Measurements from ENCODE around the gene ITGA3.
A peak's percentile ranks its signal among the peaks of the same experiment; 100 is the strongest.

The ITGA3 gene

DNA sequence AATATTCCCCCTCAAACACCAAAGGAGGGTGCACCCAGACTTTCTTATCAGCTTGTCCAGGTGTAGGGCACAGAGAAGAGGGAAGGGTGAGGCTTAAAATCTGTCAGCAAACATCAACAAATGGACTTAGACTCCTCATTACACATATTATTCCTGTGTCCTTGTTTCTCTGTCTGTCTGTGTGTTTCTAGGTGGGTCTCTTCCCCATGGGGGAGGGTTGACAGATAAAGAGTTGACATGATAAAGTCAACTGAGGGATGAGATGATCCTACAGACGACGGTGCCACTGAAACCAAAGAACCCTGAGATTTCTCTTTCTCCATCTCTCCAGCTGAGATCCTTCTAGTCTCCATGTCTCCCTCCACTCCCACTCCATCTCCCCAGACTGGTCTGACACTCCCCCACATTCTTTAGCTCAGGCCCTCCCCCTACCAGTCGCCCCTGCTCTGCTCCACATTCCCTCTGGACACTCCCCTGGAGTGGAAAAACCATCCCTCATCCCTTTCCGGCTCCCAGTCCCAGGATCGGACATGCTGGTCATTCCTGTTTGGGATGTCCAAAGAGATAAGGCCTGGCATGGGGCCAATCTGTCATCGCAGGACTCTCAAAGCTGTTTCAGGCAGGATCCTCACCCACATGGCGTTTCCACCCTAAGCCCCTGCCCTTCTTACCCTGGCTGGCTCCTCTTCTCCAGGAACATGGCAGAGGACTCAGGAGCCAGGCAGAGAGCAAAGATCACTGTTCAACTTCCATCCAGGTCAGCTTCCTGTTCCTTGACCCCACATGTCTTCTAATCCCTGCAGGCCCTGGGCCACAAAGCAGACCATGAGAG lies 2.9 kb upstream of the ITGA3 start:
- DNase-seq (ENCODE audit: low spot score) = no peak

DNA sequence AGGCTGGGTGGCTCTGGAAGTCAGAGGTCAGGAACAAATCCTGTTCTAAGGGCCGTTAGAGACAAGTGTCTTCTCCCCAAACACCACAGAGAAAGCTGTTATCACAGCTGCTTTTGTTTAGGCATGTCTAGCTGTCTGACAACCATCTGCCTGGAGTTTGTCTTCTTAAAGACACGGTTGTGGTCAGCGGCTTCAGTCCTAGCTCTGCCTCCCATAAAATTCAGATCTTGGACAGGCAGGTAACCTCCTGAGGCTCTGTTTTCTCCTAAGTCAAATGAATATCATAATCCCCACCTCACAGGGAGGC lies 2.3 kb upstream of the ITGA3 start:
- DNase-seq (ENCODE audit: low spot score) = no peak

DNA sequence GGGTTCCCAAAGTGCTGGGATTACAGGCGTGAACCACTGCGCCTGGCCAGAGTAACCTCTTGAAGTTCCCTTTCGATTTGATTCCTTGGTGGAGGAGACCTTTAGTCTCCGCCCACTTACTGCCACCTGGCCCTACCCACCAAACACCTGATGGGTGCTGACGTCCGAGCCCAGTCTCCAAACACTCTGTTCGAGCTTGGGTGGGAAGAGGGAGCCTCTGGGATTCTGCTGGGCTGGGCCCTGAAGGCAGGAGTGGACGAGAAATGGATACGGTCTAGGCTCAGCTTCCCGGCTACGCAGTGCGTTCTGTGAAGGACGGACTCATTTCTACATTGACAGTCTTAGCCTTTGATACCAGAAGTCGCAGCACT lies 870 bp upstream of the ITGA3 start:
- peak; percentile 96 for DNase-seq (ENCODE audit: low spot score)

DNA sequence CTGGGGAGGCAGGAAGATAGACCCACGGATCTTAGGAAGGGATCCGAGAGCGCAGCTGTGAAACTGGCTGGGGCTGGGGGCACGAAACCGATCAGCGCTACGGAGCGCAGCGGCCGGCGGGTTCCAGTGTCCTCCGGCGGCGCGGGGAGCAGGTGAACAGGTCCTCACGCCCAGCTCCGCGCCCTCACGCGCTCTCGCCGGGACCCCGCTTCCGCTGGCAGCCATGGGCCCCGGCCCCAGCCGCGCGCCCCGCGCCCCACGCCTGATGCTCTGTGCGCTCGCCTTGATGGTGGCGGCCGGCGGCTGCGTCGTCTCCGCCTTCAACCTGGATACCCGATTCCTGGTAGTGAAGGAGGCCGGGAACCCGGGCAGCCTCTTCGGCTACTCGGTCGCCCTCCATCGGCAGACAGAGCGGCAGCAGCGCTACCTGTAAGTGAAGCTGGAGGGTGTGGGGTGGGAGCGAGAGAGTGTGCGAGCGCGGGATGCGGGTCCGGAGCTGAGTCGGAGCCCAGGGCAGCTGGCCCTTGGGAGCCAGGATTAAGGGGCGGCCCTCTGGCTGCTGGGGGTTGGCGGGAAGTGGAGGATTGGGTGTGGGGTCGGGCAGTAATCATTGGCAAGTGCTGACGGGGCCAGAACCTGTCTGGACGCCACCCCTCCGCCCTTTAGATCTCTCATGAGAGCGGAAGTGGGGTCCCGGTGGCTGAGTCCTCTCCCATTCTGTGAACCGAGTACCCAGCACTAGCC lies 479 bp downstream of the ITGA3 start:
- peak; percentile 70 for DNase-seq (ENCODE audit: low spot score)

- peak; percentile 56 for DNase-seq (ENCODE audit: low spot score)
These were observed 1.0 kb downstream of the ITGA3 start for GRCh38 chr17:50056961-50057330.

- DNase-seq (ENCODE audit: low spot score) = no peak
These were observed 1.6 kb downstream of the ITGA3 start for GRCh38 chr17:50057521-50057991.

GRCh38 chr17:50058296-50058953 lies 2.5 kb downstream of the ITGA3 start:
- no peak for DNase-seq (ENCODE audit: low spot score)

- DNase-seq (ENCODE audit: low spot score) = peak; percentile 72
These were observed 3.3 kb downstream of the ITGA3 start for GRCh38 chr17:50059256-50059655.

- peak; percentile 55 for DNase-seq (ENCODE audit: low spot score)
These were observed 3.9 kb downstream of the ITGA3 start for GRCh38 chr17:50059759-50060273.

- DNase-seq (ENCODE audit: low spot score) = peak; percentile 82
These were observed 5.2 kb downstream of the ITGA3 start for GRCh38 chr17:50060951-50061712.

DNA sequence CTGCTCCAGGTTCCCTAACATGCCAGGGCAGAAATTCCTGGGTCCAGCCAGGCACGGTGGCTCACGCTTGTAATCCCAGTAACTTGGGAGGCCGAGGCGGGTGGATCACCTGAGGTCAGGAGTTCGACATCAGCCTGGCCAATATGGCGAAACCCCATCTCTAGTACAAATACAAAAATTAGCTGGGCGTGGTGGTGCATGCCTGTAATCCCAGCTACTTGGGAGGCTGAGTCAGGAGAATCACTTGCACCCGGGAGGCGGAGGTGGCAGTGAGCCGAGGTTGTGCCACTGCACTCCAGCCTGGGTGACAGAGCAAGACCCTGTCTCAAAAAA lies 5.8 kb downstream of the ITGA3 start:
- DNase-seq (ENCODE audit: low spot score) = peak; percentile 70

- peak; percentile 99 for DNase-seq (ENCODE audit: low spot score)
These were observed 6.7 kb downstream of the ITGA3 start for GRCh38 chr17:50062293-50063243.

DNA sequence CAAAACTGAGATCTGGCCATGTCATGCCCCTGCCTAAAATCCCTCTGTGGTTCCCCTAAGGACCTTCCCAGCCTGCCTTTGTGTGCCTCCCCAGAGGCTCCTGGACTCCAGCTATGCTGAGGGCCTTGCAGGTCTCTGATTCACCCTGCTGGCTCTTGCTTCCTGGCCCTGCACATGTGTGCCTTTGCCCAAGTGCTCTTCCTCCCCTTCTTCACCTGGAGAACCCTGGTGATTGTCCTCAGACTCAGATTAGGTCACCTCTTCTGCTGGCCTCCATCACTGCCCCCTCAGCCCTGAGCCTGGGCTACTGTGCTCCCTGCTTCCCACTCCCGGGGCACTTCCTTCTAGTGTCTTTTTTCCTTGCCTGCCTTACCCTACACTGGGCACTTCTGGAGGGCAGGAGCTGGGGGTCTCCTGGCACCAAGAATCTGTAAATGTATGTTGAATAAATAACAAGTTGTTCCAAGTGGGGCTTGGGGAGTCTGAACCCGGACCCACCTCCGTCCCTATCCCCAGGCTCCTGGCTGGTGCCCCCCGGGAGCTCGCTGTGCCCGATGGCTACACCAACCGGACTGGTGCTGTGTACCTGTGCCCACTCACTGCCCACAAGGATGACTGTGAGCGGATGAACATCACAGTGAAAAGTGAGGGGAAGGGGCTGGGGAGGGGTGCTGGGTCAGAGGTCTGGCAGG lies 7.8 kb downstream of the ITGA3 start:
- peak; percentile 92 for DNase-seq (ENCODE audit: low spot score)

DNA sequence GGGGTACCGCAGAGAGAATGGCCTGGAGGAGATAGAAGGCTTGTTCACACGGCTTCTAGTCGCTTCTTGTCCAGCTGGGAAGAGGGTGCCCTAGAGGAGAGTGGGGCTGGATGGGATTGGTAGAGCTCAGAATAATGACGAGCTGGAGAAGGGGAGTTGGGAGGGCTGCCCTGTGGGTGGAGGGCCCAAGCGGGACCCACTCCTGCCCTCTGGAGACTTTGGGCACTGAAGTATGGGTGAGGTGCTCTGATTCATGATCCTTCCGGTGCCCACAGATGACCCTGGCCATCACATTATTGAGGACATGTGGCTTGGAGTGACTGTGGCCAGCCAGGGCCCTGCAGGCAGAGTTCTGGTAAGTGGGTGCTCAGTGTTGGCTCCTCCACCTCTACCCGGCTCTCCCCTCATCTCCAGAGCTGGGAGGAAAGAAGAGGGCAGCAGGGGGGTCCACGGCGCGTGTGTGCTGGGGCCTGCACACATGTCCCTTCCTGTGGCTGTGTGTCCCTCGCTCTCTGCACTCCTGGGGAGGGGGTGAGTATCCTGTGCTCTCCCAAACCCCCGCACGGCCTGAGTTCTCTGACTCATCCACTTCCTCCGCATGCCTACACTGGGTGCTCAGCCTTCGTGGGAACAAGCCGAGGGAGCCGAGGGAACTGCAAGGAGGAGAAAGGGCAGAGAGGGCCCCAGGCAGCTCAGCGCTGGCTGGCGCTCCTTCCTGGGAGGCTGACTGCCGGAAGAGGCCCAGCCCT lies 8.5 kb downstream of the ITGA3 start:
- peak; percentile 97 for DNase-seq (ENCODE audit: low spot score)

- DNase-seq (ENCODE audit: low spot score) = no peak
These were observed 9.1 kb downstream of the ITGA3 start for GRCh38 chr17:50065056-50065455.

GRCh38 chr17:50066995-50067394 lies 11.1 kb downstream of the ITGA3 start:
- no peak for DNase-seq (ENCODE audit: low spot score)

DNA sequence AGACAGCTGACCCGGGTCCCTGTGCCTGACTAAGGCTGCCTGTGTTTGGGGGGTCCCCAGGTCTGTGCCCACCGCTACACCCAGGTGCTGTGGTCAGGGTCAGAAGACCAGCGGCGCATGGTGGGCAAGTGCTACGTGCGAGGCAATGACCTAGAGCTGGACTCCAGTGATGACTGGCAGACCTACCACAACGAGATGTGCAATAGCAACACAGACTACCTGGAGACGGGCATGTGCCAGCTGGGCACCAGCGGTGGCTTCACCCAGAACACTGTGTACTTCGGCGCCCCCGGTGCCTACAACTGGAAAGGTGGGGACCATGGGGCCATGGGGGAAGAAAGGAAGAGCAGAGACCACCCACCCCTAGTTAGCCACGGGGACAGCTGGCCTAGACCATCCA lies 12.1 kb downstream of the ITGA3 start:
- DNase-seq (ENCODE audit: low spot score) = no peak

DNA sequence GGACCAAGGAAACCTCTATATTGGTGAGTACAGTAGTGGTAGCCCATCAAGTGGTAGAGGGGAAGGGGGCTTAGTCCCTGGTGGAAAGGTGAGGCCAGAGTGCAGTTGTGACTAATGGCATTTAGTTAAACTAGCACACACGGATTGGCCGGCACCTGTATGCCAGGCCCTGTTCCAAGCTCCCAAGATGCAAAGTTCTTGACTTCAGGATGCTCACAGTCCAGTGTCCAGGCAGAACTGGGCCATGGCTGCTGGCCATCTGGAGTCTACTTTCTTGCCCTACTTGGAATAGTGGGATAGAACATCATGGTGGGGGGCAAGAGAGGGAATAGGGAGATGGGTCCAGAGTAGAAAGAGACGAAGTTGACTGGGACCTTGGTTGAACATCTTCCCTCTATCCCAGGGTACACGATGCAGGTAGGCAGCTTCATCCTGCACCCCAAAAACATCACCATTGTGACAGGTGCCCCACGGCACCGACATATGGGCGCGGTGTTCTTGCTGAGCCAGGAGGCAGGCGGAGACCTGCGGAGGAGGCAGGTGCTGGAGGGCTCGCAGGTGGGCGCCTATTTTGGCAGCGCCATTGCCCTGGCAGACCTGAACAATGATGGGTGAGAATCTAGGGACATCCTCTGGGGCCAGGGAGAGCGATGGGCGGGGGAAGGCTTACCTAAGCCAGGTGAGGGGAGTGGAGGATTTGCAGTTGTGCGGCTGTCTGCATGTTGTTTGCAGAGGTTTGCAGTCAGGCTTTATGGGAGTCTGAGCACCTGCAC lies 15.2 kb downstream of the ITGA3 start:
- DNase-seq (ENCODE audit: low spot score) = no peak

- DNase-seq (ENCODE audit: low spot score) = no peak
These were observed 15.8 kb downstream of the ITGA3 start for GRCh38 chr17:50071692-50072091.
